HepG2 (cell line): Measurements from ENCODE around the gene ZNF234. TPM values are rescaled to one million over a fixed set of nuclear protein-coding genes. Genes with fewer than 3 reads are reported as not detected.

Experiments
- ATF7 ChIP-seq, 2 experiments: fragments of 450-650 bp in 1 of 2; sonication (generic) in 1 of 2; formaldehyde crosslinking in 1 of 2; IDR thresholded peaks; 2 replicates each; pipeline versions ENCODE4 v1.4.0 to v1.6.1; 2016 to 2020; ENCODE audit warnings: antibody characterized with exemption in 1 of 2, mild to moderate bottlenecking in 1 of 2, missing genetic modification reagents in 1 of 2
- CBFB ChIP-seq: sonication (generic); formaldehyde crosslinking; IDR thresholded peaks from 2 replicates; pipeline ENCODE4 v1.4.0; 2020; ENCODE audit warnings: missing genetic modification reagents
- CBX5 ChIP-seq: sonication (generic); formaldehyde crosslinking; IDR thresholded peaks from 2 replicates; pipeline ENCODE4 v1.4.0; 2020; ENCODE audit warnings: missing genetic modification reagents, borderline replicate concordance
- GATAD1 ChIP-seq: IDR thresholded peaks from 2 replicates; pipeline ENCODE4 v1.6.1; 2016; ENCODE audit warnings: missing genetic modification reagents, missing compliant biosample characterization
- GFI1 ChIP-seq: sonication (generic); formaldehyde crosslinking; IDR thresholded peaks from 2 replicates; pipeline ENCODE4 v1.5.0; 2020; ENCODE audit warnings: missing genetic modification reagents, mild to moderate bottlenecking, borderline replicate concordance
- HHEX ChIP-seq: IDR thresholded peaks from 2 replicates; pipeline ENCODE4 v1.6.1; 2016; ENCODE audit warnings: control low read depth
- KLF15 ChIP-seq: sonication (generic); formaldehyde crosslinking; IDR thresholded peaks from 2 replicates; pipeline ENCODE4 v1.8.1; 2023; ENCODE audit warnings: borderline replicate concordance, mild to moderate bottlenecking, inconsistent platforms, missing genetic modification reagents, mixed read lengths
- KLF16 ChIP-seq, 2 experiments: sonication (generic) in 1 of 2; formaldehyde crosslinking in 1 of 2; IDR thresholded peaks; 2 replicates each; pipeline versions ENCODE4 v1.6.1 to v1.8.0; 2016 to 2023; ENCODE audit warnings: missing genetic modification reagents in 2 of 2, missing compliant biosample characterization in 1 of 2
- MED1 ChIP-seq: sonication (generic); formaldehyde crosslinking; IDR thresholded peaks from 2 replicates; pipeline ENCODE4 v1.4.0; 2020; ENCODE audit warnings: missing genetic modification reagents
- MEIS2 ChIP-seq: sonication (generic); formaldehyde crosslinking; IDR thresholded peaks from 2 replicates; pipeline ENCODE4 v1.9.0; 2021; ENCODE audit warnings: mild to moderate bottlenecking, missing genetic modification reagents
- NFATC3 ChIP-seq: sonication (generic); formaldehyde crosslinking; IDR thresholded peaks from 2 replicates; pipeline ENCODE4 v1.5.1; 2020; ENCODE audit warnings: mild to moderate bottlenecking, missing genetic modification reagents
- RARG ChIP-seq: sonication (generic); formaldehyde crosslinking; IDR thresholded peaks from 2 replicates; pipeline ENCODE4 v1.4.0; 2020; ENCODE audit warnings: low read depth, mild to moderate bottlenecking, missing genetic modification reagents
- REXO4 ChIP-seq: sonication (generic); formaldehyde crosslinking; IDR thresholded peaks from 2 replicates; pipeline ENCODE4 v1.8.0; 2022; ENCODE audit warnings: missing genetic modification reagents, mild to moderate bottlenecking, borderline replicate concordance
- RFX5 ChIP-seq: IDR thresholded peaks from 2 replicates; pipeline ENCODE4 v1.6.1; 2011; ENCODE audit warnings: low read depth, low read length, improper control_type of control experiment
- SKI ChIP-seq: fragments of 450-650 bp; IDR thresholded peaks from one replicate; pipeline ENCODE4 v1.6.1; 2018; ENCODE audit warnings: mild to moderate bottlenecking; ENCODE audit not compliant: partially characterized antibody
- SMARCE1 ChIP-seq: fragments of 450-650 bp; IDR thresholded peaks from 2 replicates; pipeline ENCODE4 v1.6.1; 2017; ENCODE audit warnings: borderline replicate concordance
- TGIF2 ChIP-seq: IDR thresholded peaks from 2 replicates; pipeline ENCODE4 v1.6.1; 2016; ENCODE audit warnings: control low read depth, missing compliant biosample characterization
- ZBTB42 ChIP-seq: sonication (generic); formaldehyde crosslinking; IDR thresholded peaks from 2 replicates; pipeline ENCODE4 v1.5.0; 2020; ENCODE audit warnings: mild to moderate bottlenecking, missing genetic modification reagents
- ZFAT ChIP-seq: sonication (generic); formaldehyde crosslinking; conservative IDR thresholded peaks from 2 replicates; pipeline ENCODE4 v1.8.1; 2023; ENCODE audit warnings: missing genetic modification reagents, inconsistent platforms
- ZNF12 ChIP-seq: sonication (generic); formaldehyde crosslinking; IDR thresholded peaks from 2 replicates; pipeline ENCODE4 v1.5.0; 2020; ENCODE audit warnings: missing genetic modification reagents
- ZNF354B ChIP-seq: sonication (generic); formaldehyde crosslinking; IDR thresholded peaks from 2 replicates; pipeline ENCODE4 v1.8.0; 2022; ENCODE audit warnings: mild to moderate bottlenecking, missing genetic modification reagents
- ZNF674 ChIP-seq: sonication (generic); formaldehyde crosslinking; IDR thresholded peaks from 2 replicates; pipeline ENCODE4 v1.5.0; 2020; ENCODE audit warnings: low read depth, mild to moderate bottlenecking, missing genetic modification reagents
- ZNF777 ChIP-seq: sonication (generic); formaldehyde crosslinking; IDR thresholded peaks from 2 replicates; pipeline ENCODE4 v1.4.0; 2020; ENCODE audit warnings: missing genetic modification reagents
- polyA plus RNA-seq, 8 experiments: library from polyadenylated mRNA; depleted of rRNA in 3 of 8; stranded (reverse) in 7 of 8; unstranded in 1 of 8; fragments of >200 nt; fragmentation: Illumina TruSeq in 4 of 8; extraction: Trizol in 4 of 8; gene quantifications; 2 replicates each; pipeline versions ENCODE4 v1.2.1 to v1.2.3, GENCODE V29; 2011 to 2016; ENCODE audit warnings: low read depth in 4 of 8, missing spikeins in 1 of 8, mixed read lengths in 1 of 8; ENCODE audit not compliant: insufficient read depth in 1 of 8
- total RNA-seq, 5 experiments: library from RNA; depleted of rRNA; stranded (reverse); fragments of >200 nt; fragmentation: Illumina TruSeq; extraction: Trizol; gene quantifications; 2 replicates each; pipeline ENCODE4 v1.2.3, GENCODE V29; 2016; ENCODE audit warnings: low read depth in 1 of 5
- TF ChIP-seq, protein P1 (sequence below): sonication (generic); formaldehyde crosslinking; conservative IDR thresholded peaks from 2 replicates; pipeline ENCODE4 v1.8.0; 2022; ENCODE audit warnings: low read depth, missing genetic modification reagents
- TF ChIP-seq, protein P2 (sequence below): sonication (generic); formaldehyde crosslinking; IDR thresholded peaks from 2 replicates; pipeline ENCODE4 v1.4.0; 2020; ENCODE audit warnings: mild to moderate bottlenecking, missing genetic modification reagents, borderline replicate concordance

The ZNF234 gene
- total and polyA plus RNA-seq, 2 of the 13 experiments (the other 11 are each of a cell fraction or from before 2014, with no cell fraction given): 3.5 to 11.2 TPM

DNA sequence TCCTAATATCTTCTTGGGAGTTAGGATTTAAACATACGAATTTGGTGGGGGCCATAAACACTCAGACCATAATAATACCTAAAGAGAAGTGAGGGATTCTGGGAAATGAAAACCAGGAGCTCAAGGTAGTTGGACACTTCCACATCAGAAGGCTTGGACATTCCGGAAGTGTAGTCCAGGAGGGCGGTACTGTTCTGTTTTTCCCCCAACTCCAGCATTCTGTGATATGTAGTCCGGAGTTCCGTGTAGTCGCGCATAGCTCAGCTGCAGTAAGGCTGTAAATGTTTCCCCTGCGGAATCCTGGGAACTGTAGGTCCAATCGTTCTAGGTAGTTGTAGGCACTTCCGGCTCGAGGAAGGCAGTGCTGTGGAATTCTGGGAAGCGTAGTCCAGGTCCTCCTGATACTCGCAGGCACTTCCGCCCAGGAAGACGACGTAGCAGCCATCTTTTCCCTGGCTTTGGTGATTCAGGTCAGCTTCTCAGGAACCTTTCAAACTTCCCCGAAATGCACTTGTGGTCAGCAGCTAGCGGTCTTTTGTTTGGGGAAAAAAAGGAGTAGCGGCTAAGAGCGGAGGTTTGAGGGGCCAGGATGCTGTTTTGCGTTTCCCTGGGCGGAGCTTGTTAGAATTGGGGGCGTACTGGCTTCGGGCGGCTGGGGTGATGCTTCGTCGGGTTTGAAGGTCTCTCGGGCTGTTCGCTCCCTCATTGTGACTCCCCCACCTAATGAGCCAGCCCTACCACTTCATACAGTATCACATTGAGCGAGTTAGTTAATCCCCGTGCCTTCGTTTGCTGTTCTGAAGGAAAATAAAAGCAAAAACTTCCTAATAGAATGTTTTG lies 23.5 kb downstream of the ZNF234 start, which contains the start of gene ZNF226 (continued):
- TF ChIP-seq, protein P1, sequence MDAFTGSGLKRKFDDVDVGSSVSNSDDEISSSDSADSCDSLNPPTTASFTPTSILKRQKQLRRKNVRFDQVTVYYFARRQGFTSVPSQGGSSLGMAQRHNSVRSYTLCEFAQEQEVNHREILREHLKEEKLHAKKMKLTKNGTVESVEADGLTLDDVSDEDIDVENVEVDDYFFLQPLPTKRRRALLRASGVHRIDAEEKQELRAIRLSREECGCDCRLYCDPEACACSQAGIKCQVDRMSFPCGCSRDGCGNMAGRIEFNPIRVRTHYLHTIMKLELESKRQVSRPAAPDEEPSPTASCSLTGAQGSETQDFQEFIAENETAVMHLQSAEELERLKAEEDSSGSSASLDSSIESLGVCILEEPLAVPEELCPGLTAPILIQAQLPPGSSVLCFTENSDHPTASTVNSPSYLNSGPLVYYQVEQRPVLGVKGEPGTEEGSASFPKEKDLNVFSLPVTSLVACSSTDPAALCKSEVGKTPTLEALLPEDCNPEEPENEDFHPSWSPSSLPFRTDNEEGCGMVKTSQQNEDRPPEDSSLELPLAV (CRISPR knock-in tag): no peak
- peak; percentile 21; the same call in 1 of the 2 replicates for TF ChIP-seq CBFB (CRISPR knock-in tag)
- no peak for TF ChIP-seq ZNF777 (CRISPR knock-in tag)
- TF ChIP-seq HHEX (CRISPR knock-in tag): no peak
- TF ChIP-seq RARG (CRISPR knock-in tag): peak; percentile 76; the same call in 1 of the 2 replicates
- TF ChIP-seq NFATC3: no peak
- no peak for TF ChIP-seq ZBTB42
- TF ChIP-seq KLF15 (CRISPR knock-in tag): no peak
- 0 out of 2 replicates have a peak, but pooled peaks have one; percentile 29 for TF ChIP-seq ZNF12
- TF ChIP-seq TGIF2 (CRISPR knock-in tag): peak; percentile 18; the same call in 1 of the 2 replicates
- no peak for TF ChIP-seq RFX5
- no peak for TF ChIP-seq REXO4 (CRISPR knock-in tag)
- no peak; a peak in 2 of 4 replicates for TF ChIP-seq KLF16 (CRISPR knock-in tag; IDR thresholded peaks at IDR 0.05)
- TF ChIP-seq SKI: no peak
- no peak for TF ChIP-seq ZNF354B
- no peak for TF ChIP-seq ZFAT (CRISPR knock-in tag)
- TF ChIP-seq ZNF674 (CRISPR knock-in tag): no peak
- no peak for TF ChIP-seq GFI1 (CRISPR knock-in tag)
- TF ChIP-seq SMARCE1: no peak
- peak; percentile 56 for TF ChIP-seq MED1 (CRISPR knock-in tag)
- TF ChIP-seq, protein P2, sequence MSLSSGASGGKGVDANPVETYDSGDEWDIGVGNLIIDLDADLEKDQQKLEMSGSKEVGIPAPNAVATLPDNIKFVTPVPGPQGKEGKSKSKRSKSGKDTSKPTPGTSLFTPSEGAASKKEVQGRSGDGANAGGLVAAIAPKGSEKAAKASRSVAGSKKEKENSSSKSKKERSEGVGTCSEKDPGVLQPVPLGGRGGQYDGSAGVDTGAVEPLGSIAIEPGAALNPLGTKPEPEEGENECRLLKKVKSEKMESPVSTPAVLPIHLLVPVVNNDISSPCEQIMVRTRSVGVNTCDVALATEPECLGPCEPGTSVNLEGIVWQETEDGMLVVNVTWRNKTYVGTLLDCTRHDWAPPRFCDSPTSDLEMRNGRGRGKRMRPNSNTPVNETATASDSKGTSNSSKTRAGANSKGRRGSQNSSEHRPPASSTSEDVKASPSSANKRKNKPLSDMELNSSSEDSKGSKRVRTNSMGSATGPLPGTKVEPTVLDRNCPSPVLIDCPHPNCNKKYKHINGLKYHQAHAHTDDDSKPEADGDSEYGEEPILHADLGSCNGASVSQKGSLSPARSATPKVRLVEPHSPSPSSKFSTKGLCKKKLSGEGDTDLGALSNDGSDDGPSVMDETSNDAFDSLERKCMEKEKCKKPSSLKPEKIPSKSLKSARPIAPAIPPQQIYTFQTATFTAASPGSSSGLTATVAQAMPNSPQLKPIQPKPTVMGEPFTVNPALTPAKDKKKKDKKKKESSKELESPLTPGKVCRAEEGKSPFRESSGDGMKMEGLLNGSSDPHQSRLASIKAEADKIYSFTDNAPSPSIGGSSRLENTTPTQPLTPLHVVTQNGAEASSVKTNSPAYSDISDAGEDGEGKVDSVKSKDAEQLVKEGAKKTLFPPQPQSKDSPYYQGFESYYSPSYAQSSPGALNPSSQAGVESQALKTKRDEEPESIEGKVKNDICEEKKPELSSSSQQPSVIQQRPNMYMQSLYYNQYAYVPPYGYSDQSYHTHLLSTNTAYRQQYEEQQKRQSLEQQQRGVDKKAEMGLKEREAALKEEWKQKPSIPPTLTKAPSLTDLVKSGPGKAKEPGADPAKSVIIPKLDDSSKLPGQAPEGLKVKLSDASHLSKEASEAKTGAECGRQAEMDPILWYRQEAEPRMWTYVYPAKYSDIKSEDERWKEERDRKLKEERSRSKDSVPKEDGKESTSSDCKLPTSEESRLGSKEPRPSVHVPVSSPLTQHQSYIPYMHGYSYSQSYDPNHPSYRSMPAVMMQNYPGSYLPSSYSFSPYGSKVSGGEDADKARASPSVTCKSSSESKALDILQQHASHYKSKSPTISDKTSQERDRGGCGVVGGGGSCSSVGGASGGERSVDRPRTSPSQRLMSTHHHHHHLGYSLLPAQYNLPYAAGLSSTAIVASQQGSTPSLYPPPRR (CRISPR knock-in tag): no peak
- peak; percentile 89 for TF ChIP-seq GATAD1 (CRISPR knock-in tag)
- TF ChIP-seq MEIS2 (CRISPR knock-in tag): 0 out of 2 replicates have a peak, but pooled peaks have one; percentile 11
- TF ChIP-seq ATF7 (IDR thresholded peaks at IDR 0.05): no peak
- no peak for TF ChIP-seq ATF7 (CRISPR knock-in tag; IDR thresholded peaks at IDR 0.05)
- peak; percentile 20; the same call in 1 of the 2 replicates for TF ChIP-seq CBX5 (CRISPR knock-in tag)
